Astrocyte (in vitro differentiated cells and primary cell): ENCODE measurements around the gene AK5. TPM values are rescaled to one million over a fixed set of nuclear protein-coding genes. Genes with fewer than 3 reads are reported as not detected.

ENCODE experiments used
- DNase-seq: peaks from one replicate; pipeline ENCODE4 v3.0.0-alpha.2; 2010; ENCODE audit warnings: low read depth
- FAIRE-seq: peaks from 2 replicates; lab custom pipeline; 2011; peaks lifted over from hg19 to GRCh38; lab: Jason Lieb, UNC
- H2AFZ ChIP-seq: 2 replicates; pipeline ENCODE4 v1.6.0; 2012; ENCODE audit warnings: low read depth, low read length, inconsistent platforms
- H3K27ac ChIP-seq: 2 replicates; pipeline ENCODE4 v1.5.1; 2011; ENCODE audit warnings: low read depth, low read length, inconsistent platforms
- H3K27me3 ChIP-seq: 2 replicates; pipeline ENCODE4 v1.6.0; 2011; ENCODE audit warnings: low read length, inconsistent platforms; ENCODE audit not compliant: insufficient read depth
- H3K36me3 ChIP-seq: 2 replicates; pipeline ENCODE4 v1.5.1; 2011; ENCODE audit warnings: low read length, inconsistent platforms; ENCODE audit not compliant: insufficient read depth
- H3K4me1 ChIP-seq: 2 replicates; pipeline ENCODE4 v1.5.1; 2011; ENCODE audit warnings: low read length, inconsistent platforms; ENCODE audit not compliant: insufficient read depth
- H3K4me2 ChIP-seq: 2 replicates; pipeline ENCODE4 v1.6.0; 2012; ENCODE audit warnings: low read length, inconsistent platforms
- H3K4me3 ChIP-seq: 2 replicates; pipeline ENCODE4 v1.5.1; 2011; ENCODE audit warnings: low read depth, mild to moderate bottlenecking, low read length, inconsistent platforms; ENCODE audit not compliant: insufficient read depth
- H3K79me2 ChIP-seq: 2 replicates; pipeline ENCODE4 v1.6.0; 2012; ENCODE audit warnings: mild to moderate bottlenecking, low read length, inconsistent platforms; ENCODE audit not compliant: insufficient read depth
- H3K9ac ChIP-seq: 2 replicates; pipeline ENCODE4 v1.6.0; 2012; ENCODE audit warnings: mild to moderate bottlenecking, low read length, inconsistent platforms
- H3K9me3 ChIP-seq: 2 replicates; pipeline ENCODE4 v1.5.1; 2012; ENCODE audit warnings: low read depth, mild to moderate bottlenecking, low read length, inconsistent platforms; ENCODE audit not compliant: insufficient read depth
- H4K20me1 ChIP-seq: 2 replicates; pipeline ENCODE4 v1.6.0; 2012; ENCODE audit warnings: low read length, inconsistent platforms; ENCODE audit not compliant: insufficient read depth
- H3K27ac Mint-ChIP-seq: one replicate; pipeline ENCODE4 v1.8.0; 2021; ENCODE audit warnings: mild to moderate bottlenecking, mixed read lengths; ENCODE audit not compliant: unreplicated experiment
- H3K27me3 Mint-ChIP-seq: one replicate; pipeline ENCODE4 v1.8.0; 2021; ENCODE audit warnings: low read depth, mixed read lengths; ENCODE audit not compliant: unreplicated experiment
- H3K36me3 Mint-ChIP-seq: one replicate; pipeline ENCODE4 v1.8.0; 2021; ENCODE audit warnings: low read depth, mixed read lengths; ENCODE audit not compliant: unreplicated experiment
- H3K4me1 Mint-ChIP-seq: one replicate; pipeline ENCODE4 v1.8.0; 2021; ENCODE audit warnings: low read depth, mixed read lengths; ENCODE audit not compliant: unreplicated experiment
- H3K4me3 Mint-ChIP-seq: one replicate; pipeline ENCODE4 v1.8.0; 2021; ENCODE audit warnings: mild to moderate bottlenecking, moderate library complexity, mixed read lengths; ENCODE audit not compliant: unreplicated experiment
- H3K9me3 Mint-ChIP-seq: one replicate; pipeline ENCODE4 v1.8.0; 2021; ENCODE audit warnings: mild to moderate bottlenecking, mixed read lengths; ENCODE audit not compliant: unreplicated experiment
- EZH2 ChIP-seq: IDR thresholded peaks from 2 replicates; pipeline ENCODE4 v1.6.1; 2012; ENCODE audit warnings: mild to moderate bottlenecking, low read length, inconsistent platforms; ENCODE audit not compliant: insufficient read depth
- total RNA-seq: library from RNA; stranded (reverse); gene quantifications from 2 replicates; pipeline ENCODE4 v1.2.1, GENCODE V29; 2021
- TF ChIP-seq, protein P1 (sequence below): IDR thresholded peaks from 2 replicates; pipeline ENCODE4 v1.5.1; 2011; ENCODE audit warnings: low read depth, mild to moderate bottlenecking, inconsistent platforms, low read length, moderate library complexity; ENCODE audit not compliant: insufficient read depth

AK5 gene
- total RNA-seq, 1 donor from 2014 or later = 4.4 TPM

DNA sequence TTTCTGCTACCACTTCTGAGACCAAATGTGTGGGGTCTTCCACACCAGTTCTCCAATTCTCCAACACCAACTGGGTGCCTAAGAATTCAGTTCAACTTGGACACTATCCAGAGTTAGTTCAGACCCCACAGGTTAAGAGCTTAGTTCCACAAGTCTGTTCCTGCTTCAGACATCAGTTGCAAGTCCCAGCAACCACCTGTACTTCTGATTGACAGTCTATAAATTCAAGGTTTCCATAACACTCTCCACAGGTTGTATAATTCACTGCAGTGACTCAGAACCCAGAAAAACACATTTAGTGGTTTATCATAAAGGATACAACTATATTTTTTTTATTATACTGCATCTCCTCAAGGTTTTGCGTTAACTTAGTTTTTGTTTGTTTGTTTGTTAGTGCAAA lies 18.7 kb downstream of the AK5 start:
- no peak overlapping the region for H3K4me2 ChIP-seq
- H4K20me1 ChIP-seq = no peaks in the 10 kb centered on the region
- no peak overlapping the region for H2AFZ ChIP-seq
- no peak overlapping the region for H3K9ac ChIP-seq
- no peak overlapping the region for H3K27ac Mint-ChIP-seq
- H3K4me3 Mint-ChIP-seq = no peak overlapping the region
- no peaks in the 10 kb centered on the region for H3K27me3 Mint-ChIP-seq
- H3K36me3 ChIP-seq = no peaks in the 10 kb centered on the region
- FAIRE-seq = no peak
- no peaks in the 10 kb centered on the region for H3K4me1 Mint-ChIP-seq
- no peaks in the 10 kb centered on the region for H3K27me3 ChIP-seq
- H3K4me3 ChIP-seq = no peak overlapping the region
- TF ChIP-seq, protein P1, sequence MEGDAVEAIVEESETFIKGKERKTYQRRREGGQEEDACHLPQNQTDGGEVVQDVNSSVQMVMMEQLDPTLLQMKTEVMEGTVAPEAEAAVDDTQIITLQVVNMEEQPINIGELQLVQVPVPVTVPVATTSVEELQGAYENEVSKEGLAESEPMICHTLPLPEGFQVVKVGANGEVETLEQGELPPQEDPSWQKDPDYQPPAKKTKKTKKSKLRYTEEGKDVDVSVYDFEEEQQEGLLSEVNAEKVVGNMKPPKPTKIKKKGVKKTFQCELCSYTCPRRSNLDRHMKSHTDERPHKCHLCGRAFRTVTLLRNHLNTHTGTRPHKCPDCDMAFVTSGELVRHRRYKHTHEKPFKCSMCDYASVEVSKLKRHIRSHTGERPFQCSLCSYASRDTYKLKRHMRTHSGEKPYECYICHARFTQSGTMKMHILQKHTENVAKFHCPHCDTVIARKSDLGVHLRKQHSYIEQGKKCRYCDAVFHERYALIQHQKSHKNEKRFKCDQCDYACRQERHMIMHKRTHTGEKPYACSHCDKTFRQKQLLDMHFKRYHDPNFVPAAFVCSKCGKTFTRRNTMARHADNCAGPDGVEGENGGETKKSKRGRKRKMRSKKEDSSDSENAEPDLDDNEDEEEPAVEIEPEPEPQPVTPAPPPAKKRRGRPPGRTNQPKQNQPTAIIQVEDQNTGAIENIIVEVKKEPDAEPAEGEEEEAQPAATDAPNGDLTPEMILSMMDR = no peak
- no peak for TF ChIP-seq EZH2
- no peak for DNase-seq
- H3K9me3 ChIP-seq = no peaks in the 10 kb centered on the region
- no peaks in the 10 kb centered on the region for H3K9me3 Mint-ChIP-seq
- H3K4me1 ChIP-seq = no peaks in the 10 kb centered on the region
- H3K27ac ChIP-seq = no peak overlapping the region
- H3K79me2 ChIP-seq = no peaks in the 10 kb centered on the region
- no peaks in the 10 kb centered on the region for H3K36me3 Mint-ChIP-seq

- FAIRE-seq (no peak), DNase-seq (no peak)
- Histone ChIP-seq H2AFZ (no peak overlapping the region), H3K36me3 (no peaks in the 10 kb centered on the region), H3K4me1 (no peaks in the 10 kb centered on the region), H3K9ac (no peak overlapping the region), H4K20me1 (no peaks in the 10 kb centered on the region), H3K9me3 (no peaks in the 10 kb centered on the region), H3K79me2 (no peaks in the 10 kb centered on the region), H3K4me3 (no peak overlapping the region), H3K27ac (no peak overlapping the region), H3K27me3 (no peaks in the 10 kb centered on the region), H3K4me2 (no peak overlapping the region)
- Mint-ChIP-seq H3K36me3 (no peaks in the 10 kb centered on the region), H3K9me3 (no peaks in the 10 kb centered on the region), H3K4me1 (no peaks in the 10 kb centered on the region), H3K27me3 (no peaks in the 10 kb centered on the region), H3K27ac (no peak overlapping the region), H3K4me3 (no peak overlapping the region)
- TF ChIP-seq, protein P1 = no peak
- TF ChIP-seq EZH2 = no peak
These were observed 21.6 kb downstream of the AK5 start for GRCh38 chr1:77303387-77303786.

- H3K4me2 ChIP-seq = no peak overlapping the region
- no peak overlapping the region for H3K9ac ChIP-seq
- DNase-seq = no peak
- H3K27ac ChIP-seq = no peak overlapping the region
- TF ChIP-seq EZH2 = no peak
- TF ChIP-seq, protein P1 = no peak
- H3K27me3 ChIP-seq = no peaks in the 10 kb centered on the region
- no peaks in the 10 kb centered on the region for H3K27me3 Mint-ChIP-seq
- H3K79me2 ChIP-seq = no peaks in the 10 kb centered on the region
- H3K36me3 Mint-ChIP-seq = no peaks in the 10 kb centered on the region
- FAIRE-seq = no peak
- no peaks in the 10 kb centered on the region for H3K36me3 ChIP-seq
- no peaks in the 10 kb centered on the region for H3K9me3 ChIP-seq
- no peak overlapping the region for H3K4me3 ChIP-seq
- H3K9me3 Mint-ChIP-seq = no peaks in the 10 kb centered on the region
- H4K20me1 ChIP-seq = no peaks in the 10 kb centered on the region
- no peak overlapping the region for H2AFZ ChIP-seq
- no peak overlapping the region for H3K27ac Mint-ChIP-seq
- H3K4me3 Mint-ChIP-seq = no peak overlapping the region
- H3K4me1 ChIP-seq = no peaks in the 10 kb centered on the region
- no peaks in the 10 kb centered on the region for H3K4me1 Mint-ChIP-seq
These were observed 27.2 kb downstream of the AK5 start for GRCh38 chr1:77308889-77309621.
